GM10248 (cell line): Measurements from ENCODE around the gene ST6GALNAC3.

ENCODE experiments used
- CTCF ChIA-PET: fragments of 300-600 bp; sonication (Branson Sonifier 250); formaldehyde crosslinking; extraction: SDS; loops from one replicate; lab custom pipeline; 2021; ENCODE audit warnings: antibody characterized with exemption; lab: Yijun Ruan, JAX
- POLR2A ChIA-PET: fragments of 350-650 bp; sonication (Branson Sonifier 250); formaldehyde crosslinking; extraction: SDS; loops from one replicate; lab custom pipeline; 2020; ENCODE audit warnings: antibody characterized with exemption; lab: Yijun Ruan, JAX
- DNase-seq: peaks from one replicate; pipeline ENCODE4 v3.0.0; 2012; ENCODE audit errors: extremely low spot score
- CTCF ChIP-seq: IDR thresholded peaks from 2 replicates; pipeline ENCODE4 v1.5.1; 2012; ENCODE audit warnings: mild to moderate bottlenecking, low read depth; ENCODE audit errors: extremely low read depth, missing control alignments, control extremely low read depth

ST6GALNAC3 gene

GRCh38 chr1:76492752-76493430 lies 418.3 kb downstream of the ST6GALNAC3 start:
- no peak for DNase-seq
- CTCF ChIA-PET = no interaction called here
- POLR2A ChIA-PET = no interaction called here
- TF ChIP-seq CTCF = no peak

DNA sequence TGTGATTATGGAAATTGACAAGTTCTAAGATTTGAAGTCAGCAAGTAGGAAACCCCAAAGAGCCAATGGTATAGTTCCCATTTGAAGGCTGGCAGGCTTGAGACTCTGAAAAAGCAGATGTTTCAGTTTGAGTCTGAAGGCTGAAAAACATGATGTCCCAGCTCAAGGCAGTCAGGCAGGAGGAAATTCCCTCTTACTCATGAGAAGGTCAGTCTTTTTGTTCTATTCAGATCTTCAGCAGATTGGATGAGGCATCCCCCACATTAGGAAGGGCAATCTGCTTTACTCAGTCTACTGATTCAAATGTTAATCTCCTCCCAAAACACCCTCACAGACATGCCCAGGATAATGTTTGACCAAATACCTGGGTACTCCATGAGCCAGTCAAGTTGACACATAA lies 420.3 kb downstream of the ST6GALNAC3 start:
- CTCF ChIA-PET = interaction anchor here (1.0 kb wide), 1 partner anchor 15 kb away, joined by 3 read pairs; no protein-coding TSS in a partner anchor
- DNase-seq = peak; percentile 6
- no peak for TF ChIP-seq CTCF
- POLR2A ChIA-PET = no interaction called here

DNA sequence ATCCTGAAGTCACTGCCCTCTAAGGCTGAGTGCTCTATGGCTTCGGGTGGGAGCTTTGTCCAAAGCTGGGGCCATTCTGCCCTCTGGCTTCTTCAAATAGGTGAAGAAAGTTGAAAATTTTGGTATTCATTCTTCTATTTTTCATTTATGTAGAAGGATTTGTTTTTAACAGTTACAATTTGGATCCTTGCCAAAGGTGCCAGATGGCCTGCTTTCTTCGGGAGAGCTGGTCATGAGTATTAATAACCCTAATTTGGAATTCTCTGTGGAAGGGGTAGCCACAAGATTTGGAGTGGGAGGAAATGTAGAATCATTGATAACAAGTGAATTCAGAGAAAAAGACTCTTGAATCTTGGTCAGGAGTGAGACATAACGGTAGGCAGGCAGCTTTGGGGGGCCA lies 422.3 kb downstream of the ST6GALNAC3 start:
- DNase-seq = no peak
- POLR2A ChIA-PET = no interaction called here
- TF ChIP-seq CTCF = no peak
- CTCF ChIA-PET = interaction anchor here (1.0 to 1.3 kb wide), 3 partner anchors 9 to 23 kb away, joined by 3 read pairs; no protein-coding TSS in a partner anchor

- ChIA-PET POLR2A (no interaction called here), CTCF (no interaction called here)
These were observed 425.6 kb downstream of the ST6GALNAC3 start for GRCh38 chr1:76500116-76500515.

GRCh38 chr1:76501136-76501535 lies 426.6 kb downstream of the ST6GALNAC3 start:
- POLR2A ChIA-PET = no interaction called here
- TF ChIP-seq CTCF = no peak
- CTCF ChIA-PET = no interaction called here
- DNase-seq = no peak

More at GRCh38 chr1:76500116-76500515, 425.6 kb downstream of the ST6GALNAC3 start:
- DNase-seq = no peak
- no peak for TF ChIP-seq CTCF

- no peak for DNase-seq
- POLR2A ChIA-PET = no interaction called here
- CTCF ChIA-PET = interaction anchor here (1.3 kb wide), 1 partner anchor 21 kb away, joined by 5 read pairs; no protein-coding TSS in a partner anchor
- no peak for TF ChIP-seq CTCF
These were observed 427.2 kb downstream of the ST6GALNAC3 start for GRCh38 chr1:76501586-76502219.
